ENCODE results near the gene HLA-DOA. TPM values are rescaled to one million over a fixed set of nuclear protein-coding genes. Genes with fewer than 3 reads are reported as not detected.

Gene HLA-DOA
- total RNA-seq, 2 experiments from 2014 or later, result 3.3 to 4.2 TPM

DNA sequence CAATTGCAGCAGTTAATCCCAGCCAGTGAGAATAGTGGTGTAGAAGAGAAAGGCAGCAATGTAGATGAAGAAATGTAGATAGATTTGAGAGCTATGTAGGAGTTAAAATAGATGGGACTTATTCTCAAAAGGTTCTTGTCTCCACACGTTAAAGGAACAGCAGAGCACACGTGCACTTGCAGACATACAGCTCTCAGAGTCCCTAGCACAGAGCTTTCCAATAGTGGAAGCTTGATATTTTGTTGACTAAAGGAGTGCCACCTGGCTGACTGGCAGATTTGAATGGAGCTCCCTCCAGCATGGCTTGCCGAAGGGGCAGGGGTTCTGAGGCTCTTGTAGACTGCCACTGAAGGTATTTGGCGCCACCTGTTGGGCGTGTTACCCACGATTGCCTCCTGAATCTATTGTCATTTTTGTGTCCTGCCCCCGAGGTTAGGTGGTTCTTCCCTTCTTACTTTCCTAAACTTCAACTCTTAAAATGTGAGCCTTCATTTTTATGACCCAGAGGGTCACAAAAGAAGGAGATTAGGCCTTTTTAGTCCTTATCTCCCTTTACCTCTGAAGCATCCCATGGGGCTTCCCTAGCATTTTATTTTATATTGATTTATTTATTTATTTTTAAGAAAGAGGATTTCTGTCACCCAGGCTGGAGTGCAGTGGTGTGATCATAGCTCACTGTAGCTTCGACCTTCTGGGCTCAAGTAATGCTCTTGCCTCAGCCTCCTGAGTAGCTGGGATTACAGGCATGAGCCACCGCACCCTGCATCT is 24.6 kb downstream of the HLA-DOA start:
- Mint-ChIP-seq H3K27me3 (ENCODE audit: low read depth) (peaks cover 3% of the 10 kb centered on the region), H3K4me1 (ENCODE audit: low read depth) (peaks cover 25% of the 10 kb centered on the region), H3K4me3 (no peak overlapping the region), H3K27ac (peak overlapping the region; percentile 58), H3K9me3 (ENCODE audit: insufficient read depth) (no peaks in the 10 kb centered on the region), H3K36me3 (ENCODE audit: low read depth) (peaks cover 27% of the 10 kb centered on the region)
- ATAC-seq (peak; percentile 78), DNase-seq (peak; percentile 93)
- ChIA-PET POLR2A (interaction anchor here (0.7 to 14.3 kb wide), 10 partner anchors 14 to 147 kb away, joined by 3 to 263 read pairs (median 4); partner anchors contain the start of genes BRD2, PSMB8, TAP1 and TAP2), CTCF (interaction anchor here (0.6 to 13.4 kb wide), 80 partner anchors 9 to 789 kb away, joined by 3 to 240 read pairs (median 5); partner anchors contain the start of genes BRD2, HLA-DMA, HLA-DMB and HLA-DOA)

GRCh38 chr6:32983964-32984621 is 25.3 kb downstream of the HLA-DOA start:
- DNase-seq (no peak), ATAC-seq (peak; percentile 12)
- CTCF ChIA-PET, result interaction anchor here (0.6 to 13.4 kb wide), 78 partner anchors 9 to 788 kb away, joined by 3 to 240 read pairs (median 5); partner anchors contain the start of genes BRD2, HLA-DMA, HLA-DMB and HLA-DOA
- Mint-ChIP-seq H3K4me1 (ENCODE audit: low read depth) (peaks cover 25% of the 10 kb centered on the region), H3K27me3 (ENCODE audit: low read depth) (peaks cover 3% of the 10 kb centered on the region), H3K27ac (peak overlapping the region; percentile 58), H3K9me3 (ENCODE audit: insufficient read depth) (no peaks in the 10 kb centered on the region), H3K36me3 (ENCODE audit: low read depth) (peaks cover 34% of the 10 kb centered on the region), H3K4me3 (no peak overlapping the region)
- POLR2A ChIA-PET, result interaction anchor here (0.6 to 14.3 kb wide), 11 partner anchors 13 to 146 kb away, joined by 3 to 263 read pairs (median 4); partner anchors contain the start of genes BRD2, PSMB8, TAP1 and TAP2

DNA sequence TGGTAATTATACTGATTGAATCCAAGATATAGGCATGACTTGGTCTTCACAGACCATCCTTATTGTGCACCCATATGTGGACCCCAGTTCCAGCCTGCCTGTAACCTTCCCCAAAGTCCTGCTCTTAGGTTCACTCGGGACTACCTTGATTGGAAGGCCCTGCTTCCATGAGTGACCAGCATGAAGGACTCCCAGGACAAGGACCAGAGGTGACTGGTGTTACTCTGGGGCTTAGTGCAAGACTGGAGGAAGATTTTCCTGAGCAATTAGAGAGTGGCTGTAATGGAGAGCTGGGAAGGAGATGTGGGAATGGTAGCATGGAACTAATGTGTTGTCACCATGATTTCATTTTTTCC is 25.9 kb downstream of the HLA-DOA start:
- CTCF ChIA-PET, result interaction anchor here (0.8 to 13.4 kb wide), 25 partner anchors 9 to 158 kb away, joined by 3 to 240 read pairs (median 21); partner anchors contain the start of genes BRD2, HLA-DMA, PSMB8 and PSMB9
- Mint-ChIP-seq H3K4me3 (no peak overlapping the region), H3K27ac (peak overlapping the region; percentile 50), H3K4me1 (ENCODE audit: low read depth) (peaks cover 29% of the 10 kb centered on the region), H3K27me3 (ENCODE audit: low read depth) (peaks cover 3% of the 10 kb centered on the region), H3K9me3 (ENCODE audit: insufficient read depth) (no peaks in the 10 kb centered on the region), H3K36me3 (ENCODE audit: low read depth) (peaks cover 40% of the 10 kb centered on the region)
- ATAC-seq (peak; percentile 6), DNase-seq (no peak)
- POLR2A ChIA-PET, result interaction anchor here (0.6 to 14.3 kb wide), 3 partner anchors 12 to 52 kb away, joined by 3 to 263 read pairs (median 3); partner anchors contain the start of gene BRD2

GRCh38 chr6:32982702-32983492 is 26.5 kb downstream of the HLA-DOA start:
- Mint-ChIP-seq H3K4me3 (no peak overlapping the region), H3K4me1 (ENCODE audit: low read depth) (peaks cover 34% of the 10 kb centered on the region), H3K27ac (peak overlapping the region; percentile 2), H3K36me3 (ENCODE audit: low read depth) (peaks cover 46% of the 10 kb centered on the region), H3K9me3 (ENCODE audit: insufficient read depth) (no peaks in the 10 kb centered on the region), H3K27me3 (ENCODE audit: low read depth) (peaks cover 3% of the 10 kb centered on the region)
- DNase-seq (no peak), ATAC-seq (peak; percentile 7)
- ChIA-PET POLR2A (interaction anchor here (1.1 to 14.3 kb wide), 2 partner anchors 12 to 43 kb away, joined by 3 to 263 read pairs; partner anchors contain the start of gene BRD2), CTCF (interaction anchor here (0.8 to 13.4 kb wide), 19 partner anchors 9 to 145 kb away, joined by 3 to 240 read pairs (median 21); partner anchors contain the start of genes BRD2, HLA-DMA and TAP2)

GRCh38 chr6:32982084-32982701 is 27.2 kb downstream of the HLA-DOA start:
- ATAC-seq (no peak), DNase-seq (no peak)
- Mint-ChIP-seq H3K9me3 (ENCODE audit: insufficient read depth) (no peaks in the 10 kb centered on the region), H3K27me3 (ENCODE audit: low read depth) (peaks cover 3% of the 10 kb centered on the region), H3K4me1 (ENCODE audit: low read depth) (peaks cover 41% of the 10 kb centered on the region), H3K27ac (no peak overlapping the region), H3K4me3 (no peak overlapping the region), H3K36me3 (ENCODE audit: low read depth) (peaks cover 53% of the 10 kb centered on the region)
- ChIA-PET POLR2A (interaction anchor here (1.1 to 14.3 kb wide), 2 partner anchors 11 to 42 kb away, joined by 3 to 263 read pairs; partner anchors contain the start of gene BRD2), CTCF (interaction anchor here (0.9 to 13.4 kb wide), 7 partner anchors 10 to 144 kb away, joined by 3 to 240 read pairs (median 6); partner anchors contain the start of genes HLA-DMA and TAP2)

DNA sequence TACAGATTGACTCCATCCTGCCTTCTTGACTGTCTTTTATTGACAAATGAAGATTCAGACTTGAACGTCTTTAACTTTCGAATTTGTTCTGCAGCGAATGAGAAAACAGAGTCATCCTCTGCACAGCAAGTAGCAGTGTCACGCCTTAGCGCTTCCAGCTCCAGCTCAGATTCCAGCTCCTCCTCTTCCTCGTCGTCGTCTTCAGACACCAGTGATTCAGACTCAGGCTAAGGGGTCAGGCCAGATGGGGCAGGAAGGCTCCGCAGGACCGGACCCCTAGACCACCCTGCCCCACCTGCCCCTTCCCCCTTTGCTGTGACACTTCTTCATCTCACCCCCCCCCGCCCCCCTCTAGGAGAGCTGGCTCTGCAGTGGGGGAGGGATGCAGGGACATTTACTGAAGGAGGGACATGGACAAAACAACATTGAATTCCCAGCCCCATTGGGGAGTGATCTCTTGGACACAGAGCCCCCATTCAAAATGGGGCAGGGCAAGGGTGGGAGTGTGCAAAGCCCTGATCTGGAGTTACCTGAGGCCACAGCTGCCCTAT is 28.8 kb downstream of the HLA-DOA start:
- H3K4me1 Mint-ChIP-seq (ENCODE audit: low read depth), result peaks cover 58% of the 10 kb centered on the region
- ChIA-PET CTCF (interaction anchor here (0.6 to 13.4 kb wide), 9 partner anchors 9 to 142 kb away, joined by 3 to 240 read pairs (median 5); partner anchors contain the start of genes HLA-DMA, TAP1 and TAP2), POLR2A (interaction anchor here (0.6 to 14.3 kb wide), 7 partner anchors 10 to 138 kb away, joined by 3 to 263 read pairs (median 4); partner anchors contain the start of genes BRD2 and HLA-DMB)
- H3K4me3 Mint-ChIP-seq, result no peak overlapping the region
- no peak for DNase-seq
- peaks cover 69% of the 10 kb centered on the region for H3K36me3 Mint-ChIP-seq (ENCODE audit: low read depth)
- no peaks in the 10 kb centered on the region for H3K27me3 Mint-ChIP-seq (ENCODE audit: low read depth)
- no peak overlapping the region for H3K27ac Mint-ChIP-seq
- H3K9me3 Mint-ChIP-seq (ENCODE audit: insufficient read depth), result no peaks in the 10 kb centered on the region
- ATAC-seq, result no peak

DNA sequence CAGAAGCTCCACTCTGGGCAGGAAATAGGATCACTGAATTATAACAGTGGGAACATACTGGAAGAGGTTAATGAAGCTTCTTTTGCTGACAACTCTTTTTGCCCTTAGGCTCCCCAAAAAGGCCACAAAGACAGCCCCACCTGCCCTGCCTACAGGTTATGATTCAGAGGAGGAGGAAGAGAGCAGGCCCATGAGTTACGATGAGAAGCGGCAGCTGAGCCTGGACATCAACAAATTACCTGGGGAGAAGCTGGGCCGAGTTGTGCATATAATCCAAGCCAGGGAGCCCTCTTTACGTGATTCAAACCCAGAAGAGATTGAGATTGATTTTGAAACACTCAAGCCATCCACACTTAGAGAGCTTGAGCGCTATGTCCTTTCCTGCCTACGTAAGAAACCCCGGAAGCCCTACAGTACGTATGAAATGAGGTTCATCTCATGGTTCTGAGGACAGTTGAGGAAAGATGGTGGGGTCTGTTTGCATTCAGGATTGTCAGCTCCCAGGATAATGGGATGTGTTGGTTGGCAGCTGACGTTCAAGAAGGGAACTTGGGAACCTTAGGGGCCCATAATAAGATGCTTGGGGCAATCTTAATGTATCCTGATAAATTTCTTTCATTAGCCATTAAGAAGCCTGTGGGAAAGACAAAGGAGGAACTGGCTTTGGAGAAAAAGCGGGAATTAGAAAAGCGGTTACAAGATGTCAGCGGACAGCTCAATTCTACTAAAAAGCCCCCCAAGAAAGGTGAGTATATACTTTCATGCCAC is 29.5 kb downstream of the HLA-DOA start:
- H3K4me3 Mint-ChIP-seq, result no peak overlapping the region
- peaks cover 62% of the 10 kb centered on the region for H3K4me1 Mint-ChIP-seq (ENCODE audit: low read depth)
- DNase-seq (no peak), ATAC-seq (no peak)
- CTCF ChIA-PET, result interaction anchor here (0.9 to 13.4 kb wide), 8 partner anchors 8 to 142 kb away, joined by 3 to 240 read pairs (median 6); partner anchors contain the start of genes HLA-DMA, TAP1 and TAP2
- no peaks in the 10 kb centered on the region for H3K27me3 Mint-ChIP-seq (ENCODE audit: low read depth)
- POLR2A ChIA-PET, result interaction anchor here (0.5 to 14.3 kb wide), 6 partner anchors 9 to 137 kb away, joined by 3 to 263 read pairs (median 4); partner anchors contain the start of genes BRD2 and HLA-DMB
- H3K9me3 Mint-ChIP-seq (ENCODE audit: insufficient read depth), result no peaks in the 10 kb centered on the region
- H3K36me3 Mint-ChIP-seq (ENCODE audit: low read depth), result peaks cover 76% of the 10 kb centered on the region
- H3K27ac Mint-ChIP-seq, result no peak overlapping the region

DNA sequence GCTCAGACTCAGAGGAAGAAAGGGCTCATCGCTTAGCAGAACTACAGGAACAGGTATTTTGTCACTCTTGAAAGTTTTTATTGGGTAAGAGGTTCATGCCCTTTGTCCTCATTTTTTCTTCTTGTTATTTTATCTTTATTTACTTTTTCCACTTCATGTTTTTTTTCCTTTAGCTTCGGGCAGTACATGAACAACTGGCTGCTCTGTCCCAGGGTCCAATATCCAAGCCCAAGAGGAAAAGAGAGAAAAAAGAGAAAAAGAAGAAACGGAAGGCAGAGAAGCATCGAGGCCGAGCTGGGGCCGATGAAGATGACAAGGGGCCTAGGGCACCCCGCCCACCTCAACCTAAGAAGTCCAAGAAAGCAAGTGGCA is 31.5 kb downstream of the HLA-DOA start:
- H3K36me3 Mint-ChIP-seq (ENCODE audit: low read depth), result peaks cover 95% of the 10 kb centered on the region
- no peaks in the 10 kb centered on the region for H3K27me3 Mint-ChIP-seq (ENCODE audit: low read depth)
- ChIA-PET CTCF (interaction anchor here (1.3 to 13.4 kb wide), 6 partner anchors 7 to 140 kb away, joined by 3 to 240 read pairs (median 71); partner anchors contain the start of genes HLA-DMA and TAP2), POLR2A (interaction anchor here (0.8 to 14.3 kb wide), 4 partner anchors 7 to 37 kb away, joined by 3 to 263 read pairs (median 4); partner anchors contain the start of genes BRD2 and HLA-DMB)
- peak overlapping the region; percentile 4 for H3K4me3 Mint-ChIP-seq
- H3K9me3 Mint-ChIP-seq (ENCODE audit: insufficient read depth), result no peaks in the 10 kb centered on the region
- peaks cover 51% of the 10 kb centered on the region for H3K4me1 Mint-ChIP-seq (ENCODE audit: low read depth)
- no peak for DNase-seq
- H3K27ac Mint-ChIP-seq, result no peak overlapping the region
- ATAC-seq, result no peak

GRCh38 chr6:32977272-32977952 is 32.0 kb downstream of the HLA-DOA start:
- ChIA-PET POLR2A (interaction anchor here (0.8 to 14.3 kb wide), 4 partner anchors 6 to 36 kb away, joined by 3 to 263 read pairs (median 4); partner anchors contain the start of genes BRD2 and HLA-DMB), CTCF (interaction anchor here (1.3 to 13.4 kb wide), 6 partner anchors 8 to 139 kb away, joined by 3 to 240 read pairs (median 98); partner anchors contain the start of genes HLA-DMA and TAP2)
- Mint-ChIP-seq H3K4me3 (peak overlapping the region; percentile 4), H3K9me3 (ENCODE audit: insufficient read depth) (no peaks in the 10 kb centered on the region), H3K4me1 (ENCODE audit: low read depth) (peaks cover 51% of the 10 kb centered on the region), H3K27me3 (ENCODE audit: low read depth) (no peaks in the 10 kb centered on the region), H3K36me3 (ENCODE audit: low read depth) (peaks cover 99% of the 10 kb centered on the region), H3K27ac (peak overlapping the region; percentile 27)
- DNase-seq, result no peak
- no peak for ATAC-seq
